Measurements from ENCODE around the gene PARVG.

PARVG gene

DNA sequence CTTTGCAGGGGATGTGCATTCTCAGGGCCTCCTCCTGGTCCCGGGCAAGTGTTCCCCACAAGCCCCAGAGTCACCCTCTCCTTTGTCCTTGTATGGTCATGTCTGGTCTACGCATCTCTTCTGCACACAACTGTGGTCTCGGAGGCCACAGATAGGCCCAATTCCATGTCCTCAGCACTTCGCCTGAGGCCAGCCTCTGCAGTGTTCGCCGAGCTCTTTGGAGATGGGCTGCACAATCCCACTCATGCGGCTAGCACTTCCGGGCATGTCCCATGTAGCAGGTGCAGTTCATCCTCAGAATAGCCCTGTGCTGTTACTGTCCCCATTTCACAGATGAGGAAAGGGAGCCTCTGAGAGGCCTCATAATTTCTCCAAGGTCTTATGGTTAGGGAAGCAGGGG is 7.6 kb downstream of the PARVG start:
- H3K27me3 ChIP-seq (ENCODE audit: insufficient read depth, poor library complexity, severe bottlenecking) = no peaks in the 10 kb centered on the region
- H3K27ac ChIP-seq (replicated peaks) = no peak overlapping the region
- DNase-seq (ENCODE audit: low read depth in 1 of 2, low spot score in 1 of 2) = no peak
- H3K4me3 ChIP-seq (replicated peaks; ENCODE audit: insufficient read depth, low read length) = no peak overlapping the region
- TF ChIP-seq POLR2AphosphoS5 (IDR thresholded peaks at IDR 0.05; ENCODE audit: low read depth) = no peak
- TF ChIP-seq, protein P1, sequence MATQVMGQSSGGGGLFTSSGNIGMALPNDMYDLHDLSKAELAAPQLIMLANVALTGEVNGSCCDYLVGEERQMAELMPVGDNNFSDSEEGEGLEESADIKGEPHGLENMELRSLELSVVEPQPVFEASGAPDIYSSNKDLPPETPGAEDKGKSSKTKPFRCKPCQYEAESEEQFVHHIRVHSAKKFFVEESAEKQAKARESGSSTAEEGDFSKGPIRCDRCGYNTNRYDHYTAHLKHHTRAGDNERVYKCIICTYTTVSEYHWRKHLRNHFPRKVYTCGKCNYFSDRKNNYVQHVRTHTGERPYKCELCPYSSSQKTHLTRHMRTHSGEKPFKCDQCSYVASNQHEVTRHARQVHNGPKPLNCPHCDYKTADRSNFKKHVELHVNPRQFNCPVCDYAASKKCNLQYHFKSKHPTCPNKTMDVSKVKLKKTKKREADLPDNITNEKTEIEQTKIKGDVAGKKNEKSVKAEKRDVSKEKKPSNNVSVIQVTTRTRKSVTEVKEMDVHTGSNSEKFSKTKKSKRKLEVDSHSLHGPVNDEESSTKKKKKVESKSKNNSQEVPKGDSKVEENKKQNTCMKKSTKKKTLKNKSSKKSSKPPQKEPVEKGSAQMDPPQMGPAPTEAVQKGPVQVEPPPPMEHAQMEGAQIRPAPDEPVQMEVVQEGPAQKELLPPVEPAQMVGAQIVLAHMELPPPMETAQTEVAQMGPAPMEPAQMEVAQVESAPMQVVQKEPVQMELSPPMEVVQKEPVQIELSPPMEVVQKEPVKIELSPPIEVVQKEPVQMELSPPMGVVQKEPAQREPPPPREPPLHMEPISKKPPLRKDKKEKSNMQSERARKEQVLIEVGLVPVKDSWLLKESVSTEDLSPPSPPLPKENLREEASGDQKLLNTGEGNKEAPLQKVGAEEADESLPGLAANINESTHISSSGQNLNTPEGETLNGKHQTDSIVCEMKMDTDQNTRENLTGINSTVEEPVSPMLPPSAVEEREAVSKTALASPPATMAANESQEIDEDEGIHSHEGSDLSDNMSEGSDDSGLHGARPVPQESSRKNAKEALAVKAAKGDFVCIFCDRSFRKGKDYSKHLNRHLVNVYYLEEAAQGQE (IDR thresholded peaks at IDR 0.05; ENCODE audit: insufficient replicate concordance, low read depth) = no peak
- no peak for TF ChIP-seq SPI1 (IDR thresholded peaks at IDR 0.05; ENCODE audit: borderline replicate concordance, low read depth)
- TF ChIP-seq GABPA (IDR thresholded peaks at IDR 0.05; ENCODE audit: low read depth) = no peak

DNA sequence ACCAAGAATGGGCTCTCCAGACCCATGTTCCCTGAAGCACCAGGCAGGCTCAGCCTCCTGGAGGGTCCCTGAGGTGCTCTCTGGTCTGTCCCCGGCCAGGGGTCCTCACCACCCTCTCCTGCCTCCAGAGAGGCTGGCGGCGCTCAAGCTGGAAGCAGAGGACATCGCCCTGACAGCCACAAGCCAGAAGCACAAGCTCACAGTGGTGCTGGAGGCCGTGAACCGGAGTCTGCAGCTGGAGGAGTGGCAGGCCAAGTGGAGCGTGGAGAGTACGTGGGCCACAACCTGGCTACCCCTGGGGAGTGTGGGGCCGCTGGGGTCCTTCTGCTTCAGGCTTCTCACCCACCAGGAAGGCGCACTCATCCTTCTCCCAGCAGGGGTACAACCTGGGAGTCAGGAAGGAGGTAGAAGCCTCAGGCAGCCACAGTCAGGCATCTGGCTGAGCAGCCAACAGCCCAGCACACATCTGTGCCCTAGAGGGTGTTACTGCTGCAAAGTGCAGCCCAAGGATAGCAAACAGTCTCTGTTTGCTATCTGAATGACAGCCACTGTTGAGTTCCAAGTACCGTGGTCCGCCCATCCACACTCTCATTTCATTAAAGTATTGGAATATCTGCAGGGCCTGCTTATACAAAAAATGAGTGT is 8.4 kb downstream of the PARVG start:
- Histone ChIP-seq H3K4me3 (replicated peaks; ENCODE audit: insufficient read depth, low read length) (no peak overlapping the region), H3K27ac (replicated peaks) (no peak overlapping the region), H3K27me3 (ENCODE audit: insufficient read depth, poor library complexity, severe bottlenecking) (no peaks in the 10 kb centered on the region)
- DNase-seq (ENCODE audit: low read depth in 1 of 2, low spot score in 1 of 2) = no peak
- TF ChIP-seq, protein P2, sequence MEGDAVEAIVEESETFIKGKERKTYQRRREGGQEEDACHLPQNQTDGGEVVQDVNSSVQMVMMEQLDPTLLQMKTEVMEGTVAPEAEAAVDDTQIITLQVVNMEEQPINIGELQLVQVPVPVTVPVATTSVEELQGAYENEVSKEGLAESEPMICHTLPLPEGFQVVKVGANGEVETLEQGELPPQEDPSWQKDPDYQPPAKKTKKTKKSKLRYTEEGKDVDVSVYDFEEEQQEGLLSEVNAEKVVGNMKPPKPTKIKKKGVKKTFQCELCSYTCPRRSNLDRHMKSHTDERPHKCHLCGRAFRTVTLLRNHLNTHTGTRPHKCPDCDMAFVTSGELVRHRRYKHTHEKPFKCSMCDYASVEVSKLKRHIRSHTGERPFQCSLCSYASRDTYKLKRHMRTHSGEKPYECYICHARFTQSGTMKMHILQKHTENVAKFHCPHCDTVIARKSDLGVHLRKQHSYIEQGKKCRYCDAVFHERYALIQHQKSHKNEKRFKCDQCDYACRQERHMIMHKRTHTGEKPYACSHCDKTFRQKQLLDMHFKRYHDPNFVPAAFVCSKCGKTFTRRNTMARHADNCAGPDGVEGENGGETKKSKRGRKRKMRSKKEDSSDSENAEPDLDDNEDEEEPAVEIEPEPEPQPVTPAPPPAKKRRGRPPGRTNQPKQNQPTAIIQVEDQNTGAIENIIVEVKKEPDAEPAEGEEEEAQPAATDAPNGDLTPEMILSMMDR (IDR thresholded peaks at IDR 0.05; ENCODE audit: insufficient read depth, low read length) = no peak
- TF ChIP-seq, protein P1 (IDR thresholded peaks at IDR 0.05; ENCODE audit: insufficient replicate concordance, low read depth) = no peak
- TF ChIP-seq POLR2AphosphoS5 (IDR thresholded peaks at IDR 0.05; ENCODE audit: low read depth) = no peak; the same call in 1 of the 2 replicates
- TF ChIP-seq GABPA (IDR thresholded peaks at IDR 0.05; ENCODE audit: low read depth) = no peak
- TF ChIP-seq SPI1 (IDR thresholded peaks at IDR 0.05; ENCODE audit: borderline replicate concordance, low read depth) = no peak

DNA sequence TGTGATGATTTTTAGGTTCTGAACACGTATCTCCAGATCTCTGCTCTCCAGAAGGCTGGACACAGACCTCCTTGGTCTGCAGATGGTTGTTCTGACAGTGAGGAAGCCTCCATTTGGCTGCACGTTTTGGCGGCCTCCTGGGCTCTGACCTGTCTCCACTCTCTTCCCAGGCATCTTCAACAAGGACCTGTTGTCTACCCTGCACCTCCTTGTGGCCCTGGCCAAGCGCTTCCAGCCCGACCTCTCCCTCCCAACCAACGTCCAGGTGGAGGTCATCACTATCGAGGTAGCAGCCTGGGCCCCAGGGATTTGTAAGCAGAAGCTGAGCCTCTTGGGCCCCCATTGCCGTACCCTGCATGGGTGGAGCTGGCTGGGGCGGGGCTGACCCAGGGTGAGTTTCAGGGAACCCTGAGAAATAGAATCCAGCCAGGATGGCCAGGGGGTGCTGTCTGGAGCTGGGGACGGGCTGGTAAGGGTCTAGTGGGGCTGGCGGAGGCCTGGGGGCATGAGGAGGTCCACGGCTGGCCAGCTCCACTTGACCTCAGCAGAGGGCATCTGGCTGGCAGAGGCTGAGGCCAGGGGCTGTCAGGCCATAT is 9.8 kb downstream of the PARVG start:
- DNase-seq (ENCODE audit: low read depth in 1 of 2, low spot score in 1 of 2) = no peak
- H3K4me3 ChIP-seq (replicated peaks; ENCODE audit: insufficient read depth, low read length) = no peak overlapping the region
- H3K27me3 ChIP-seq (ENCODE audit: insufficient read depth, poor library complexity, severe bottlenecking) = no peaks in the 10 kb centered on the region
- TF ChIP-seq SPI1 (IDR thresholded peaks at IDR 0.05; ENCODE audit: borderline replicate concordance, low read depth) (no peak), GABPA (IDR thresholded peaks at IDR 0.05; ENCODE audit: low read depth) (no peak), POLR2AphosphoS5 (IDR thresholded peaks at IDR 0.05; ENCODE audit: low read depth) (no peak)
- TF ChIP-seq, protein P1 (IDR thresholded peaks at IDR 0.05; ENCODE audit: insufficient replicate concordance, low read depth) = no peak
- TF ChIP-seq, protein P2 (IDR thresholded peaks at IDR 0.05; ENCODE audit: insufficient read depth, low read length) = no peak
- H3K27ac ChIP-seq (replicated peaks) = peak overlapping the region; percentile 34

Measured in HL-60 (cell line).